ENCODE data around the gene GCFC2. TPM values are rescaled to one million over a fixed set of nuclear protein-coding genes. Genes with fewer than 3 reads are reported as not detected.

Gene GCFC2
- total and polyA plus RNA-seq, 2 of the 13 experiments (the other 11 are each of a cell fraction or from before 2014, with no cell fraction given), result 26.8 to 49.0 TPM

DNA sequence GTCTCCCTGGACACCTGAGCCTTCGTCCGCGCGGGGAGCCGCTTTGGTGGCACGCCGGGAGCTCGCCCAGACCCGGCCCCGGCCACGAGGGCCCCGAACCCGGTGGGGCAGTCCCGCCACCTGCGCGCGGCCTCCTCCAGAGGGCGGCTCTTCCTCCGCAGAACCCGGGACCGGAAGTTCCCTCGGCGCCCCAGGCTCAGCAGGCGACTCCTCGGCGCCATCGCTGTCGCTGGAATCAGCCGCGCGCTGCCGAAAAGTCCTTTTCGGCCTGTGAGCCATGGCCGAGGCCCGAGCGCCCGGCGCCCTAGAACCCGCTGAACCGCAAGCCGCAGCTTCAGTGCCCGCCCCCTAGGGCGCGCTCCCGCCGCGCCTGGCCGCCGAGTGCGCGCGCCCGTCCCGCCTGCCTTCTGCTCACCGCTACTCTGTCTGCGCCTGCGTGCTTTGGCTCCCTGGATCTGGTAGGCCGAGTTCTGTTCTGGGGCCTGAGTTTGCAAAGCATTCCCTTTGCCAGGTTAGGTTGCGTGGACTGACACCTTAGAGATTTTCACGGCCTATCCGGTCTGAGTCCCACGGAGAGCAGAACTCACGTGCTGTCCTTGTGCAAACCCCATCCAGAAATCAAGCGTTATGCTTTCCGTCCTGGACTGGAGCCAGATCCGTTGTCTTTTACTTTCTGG is at the start of gene GCFC2 (continued):
- TF ChIP-seq, protein P1, sequence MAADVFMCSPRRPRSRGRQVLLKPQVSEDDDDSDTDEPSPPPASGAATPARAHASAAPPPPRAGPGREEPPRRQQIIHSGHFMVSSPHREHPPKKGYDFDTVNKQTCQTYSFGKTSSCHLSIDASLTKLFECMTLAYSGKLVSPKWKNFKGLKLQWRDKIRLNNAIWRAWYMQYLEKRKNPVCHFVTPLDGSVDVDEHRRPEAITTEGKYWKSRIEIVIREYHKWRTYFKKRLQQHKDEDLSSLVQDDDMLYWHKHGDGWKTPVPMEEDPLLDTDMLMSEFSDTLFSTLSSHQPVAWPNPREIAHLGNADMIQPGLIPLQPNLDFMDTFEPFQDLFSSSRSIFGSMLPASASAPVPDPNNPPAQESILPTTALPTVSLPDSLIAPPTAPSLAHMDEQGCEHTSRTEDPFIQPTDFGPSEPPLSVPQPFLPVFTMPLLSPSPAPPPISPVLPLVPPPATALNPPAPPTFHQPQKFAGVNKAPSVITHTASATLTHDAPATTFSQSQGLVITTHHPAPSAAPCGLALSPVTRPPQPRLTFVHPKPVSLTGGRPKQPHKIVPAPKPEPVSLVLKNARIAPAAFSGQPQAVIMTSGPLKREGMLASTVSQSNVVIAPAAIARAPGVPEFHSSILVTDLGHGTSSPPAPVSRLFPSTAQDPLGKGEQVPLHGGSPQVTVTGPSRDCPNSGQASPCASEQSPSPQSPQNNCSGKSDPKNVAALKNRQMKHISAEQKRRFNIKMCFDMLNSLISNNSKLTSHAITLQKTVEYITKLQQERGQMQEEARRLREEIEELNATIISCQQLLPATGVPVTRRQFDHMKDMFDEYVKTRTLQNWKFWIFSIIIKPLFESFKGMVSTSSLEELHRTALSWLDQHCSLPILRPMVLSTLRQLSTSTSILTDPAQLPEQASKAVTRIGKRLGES (CRISPR knock-in tag; IDR thresholded peaks at IDR 0.05; ENCODE audit: borderline replicate concordance), result peak; percentile 98
- 0 out of 2 replicates have a peak, but pooled peaks have one; percentile 24 for TF ChIP-seq SRF (IDR thresholded peaks at IDR 0.05; ENCODE audit: low read depth, low read length)
- TF ChIP-seq KLF9 (CRISPR knock-in tag; IDR thresholded peaks at IDR 0.05; ENCODE audit: low read depth), result peak; percentile 66; the same call in 1 of the 2 replicates
- peak; percentile 52 for TF ChIP-seq HOMEZ (CRISPR knock-in tag; IDR thresholded peaks at IDR 0.05; ENCODE audit: low read depth)
- TF ChIP-seq ELF3 (CRISPR knock-in tag; IDR thresholded peaks at IDR 0.05), result peak; percentile 91
- peak; percentile 77 for TF ChIP-seq ZNF629 (CRISPR knock-in tag; conservative IDR thresholded peaks at IDR 0.05)
- peak; percentile 63 for TF ChIP-seq TEAD3 (CRISPR knock-in tag; optimal IDR thresholded peaks at IDR 0.05; ENCODE audit: borderline replicate concordance)
- TF ChIP-seq ZC3H4 (CRISPR knock-in tag; IDR thresholded peaks at IDR 0.05; ENCODE audit: borderline replicate concordance), result 0 out of 2 replicates have a peak, but pooled peaks have one; percentile 6
- TF ChIP-seq SKIL (CRISPR knock-in tag; IDR thresholded peaks at IDR 0.05; ENCODE audit: borderline replicate concordance), result peak; percentile 93
- TF ChIP-seq KDM1A (CRISPR knock-in tag; IDR thresholded peaks at IDR 0.05), result no peak
- no peak for TF ChIP-seq ZNF296 (CRISPR knock-in tag; conservative IDR thresholded peaks at IDR 0.05)
- TF ChIP-seq, protein P2, sequence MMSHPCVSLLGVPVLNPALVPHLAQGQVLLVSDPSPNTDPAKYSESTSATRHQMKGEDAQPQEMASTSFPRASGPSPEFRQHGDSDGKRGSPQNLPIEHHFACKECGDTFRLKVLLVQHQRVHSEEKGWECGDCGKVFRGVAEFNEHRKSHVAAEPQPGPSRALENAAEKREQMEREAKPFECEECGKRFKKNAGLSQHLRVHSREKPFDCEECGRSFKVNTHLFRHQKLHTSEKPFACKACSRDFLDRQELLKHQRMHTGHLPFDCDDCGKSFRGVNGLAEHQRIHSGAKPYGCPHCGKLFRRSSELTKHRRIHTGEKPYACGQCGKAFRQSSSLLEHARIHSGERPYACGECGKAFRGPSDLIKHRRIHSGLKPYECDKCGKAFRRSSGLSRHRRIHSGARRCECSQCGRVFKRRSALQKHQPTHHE (CRISPR knock-in tag; IDR thresholded peaks at IDR 0.05; ENCODE audit: borderline replicate concordance), result peak; percentile 99; the same call in 1 of the 2 replicates
- no peak; the same call in 1 of the 2 replicates for TF ChIP-seq KDM5A (IDR thresholded peaks at IDR 0.05; ENCODE audit: borderline replicate concordance, low read length)
- peak; percentile 99 for TF ChIP-seq WIZ (CRISPR knock-in tag; IDR thresholded peaks at IDR 0.05)
- TF ChIP-seq SMAD3 (CRISPR knock-in tag; IDR thresholded peaks at IDR 0.05), result peak; percentile 76
- TF ChIP-seq ZNF816 (CRISPR knock-in tag; IDR thresholded peaks at IDR 0.05; ENCODE audit: borderline replicate concordance), result peak; percentile 99
- peak; percentile 64 for TF ChIP-seq HMG20A (CRISPR knock-in tag; IDR thresholded peaks at IDR 0.05; ENCODE audit: borderline replicate concordance)
- peak; percentile 95 for TF ChIP-seq DMTF1 (CRISPR knock-in tag; IDR thresholded peaks at IDR 0.05)
- TF ChIP-seq KLF13 (CRISPR knock-in tag; IDR thresholded peaks at IDR 0.05), result peak; percentile 99
